Endothelial cell (in vitro differentiated cells): ENCODE results near the gene RCBTB2. TPM values are rescaled to one million over a fixed set of nuclear protein-coding genes. Genes with fewer than 3 reads are reported as not detected.
A peak's percentile ranks its signal among the peaks of the same experiment; 100 is the strongest.

Source experiments
- DNase-seq: peaks from one replicate; pipeline ENCODE4 v3.0.0; 2021; ENCODE audit warnings: low spot score
- H3K27ac Mint-ChIP-seq: one replicate; pipeline ENCODE4 v1.8.0; 2021; ENCODE audit warnings: mixed read lengths, inconsistent platforms; ENCODE audit not compliant: unreplicated experiment
- H3K27me3 Mint-ChIP-seq: one replicate; pipeline ENCODE4 v1.8.0; 2021; ENCODE audit warnings: mild to moderate bottlenecking, moderate library complexity, mixed read lengths, inconsistent platforms; ENCODE audit not compliant: unreplicated experiment
- H3K36me3 Mint-ChIP-seq: one replicate; pipeline ENCODE4 v1.8.0; 2021; ENCODE audit warnings: mild to moderate bottlenecking, low read depth, mixed read lengths, inconsistent platforms; ENCODE audit not compliant: unreplicated experiment
- H3K4me1 Mint-ChIP-seq: one replicate; pipeline ENCODE4 v1.8.0; 2021; ENCODE audit warnings: mild to moderate bottlenecking, mixed read lengths, inconsistent platforms; ENCODE audit not compliant: unreplicated experiment
- H3K4me3 Mint-ChIP-seq: one replicate; pipeline ENCODE4 v1.8.0; 2021; ENCODE audit warnings: mild to moderate bottlenecking, mixed read lengths, inconsistent platforms; ENCODE audit not compliant: unreplicated experiment
- H3K9me3 Mint-ChIP-seq: one replicate; pipeline ENCODE4 v1.8.0; 2021; ENCODE audit warnings: mixed read lengths, inconsistent platforms; ENCODE audit not compliant: unreplicated experiment
- CTCF ChIP-seq: fragments of 200-600 bp; sonication (generic); IDR thresholded peaks from one replicate; pipeline ENCODE4 v1.5.0; 2021; ENCODE audit warnings: antibody characterized with exemption; ENCODE audit not compliant: unreplicated experiment
- total RNA-seq: library from RNA; stranded (reverse); fragmentation: NEBNext Ultra II Directional; extraction: Animal tissue kit (Norgen Biotek cat#: 25700); gene quantifications from one replicate; pipeline ENCODE4 v1.2.1, GENCODE V29; 2021; ENCODE audit not compliant: unreplicated experiment

The RCBTB2 gene
- total RNA-seq, 1 donor from 2014 or later: 71.0 TPM

- H3K36me3 Mint-ChIP-seq: peaks cover 32% of the 10 kb centered on the region
- H3K4me1 Mint-ChIP-seq: peaks cover 20% of the 10 kb centered on the region
- no peak for TF ChIP-seq CTCF
- peak overlapping the region; percentile 82 for H3K27ac Mint-ChIP-seq
- DNase-seq: no peak
- H3K4me3 Mint-ChIP-seq: peak overlapping the region; percentile 76
- H3K9me3 Mint-ChIP-seq: no peaks in the 10 kb centered on the region
- H3K27me3 Mint-ChIP-seq: peaks cover 4% of the 10 kb centered on the region
Measured at GRCh38 chr13:48496271-48497161, 36.4 kb downstream of the RCBTB2 start.

GRCh38 chr13:48494874-48495273 is 38.0 kb downstream of the RCBTB2 start:
- H3K27me3 Mint-ChIP-seq: peaks cover 4% of the 10 kb centered on the region
- no peak for DNase-seq
- TF ChIP-seq CTCF: no peak

GRCh38 chr13:48493851-48494250 is 39.0 kb downstream of the RCBTB2 start:
- no peak for DNase-seq
- peaks cover 17% of the 10 kb centered on the region for H3K4me1 Mint-ChIP-seq

More at GRCh38 chr13:48494874-48495273, 38.0 kb downstream of the RCBTB2 start:
- peaks cover 21% of the 10 kb centered on the region for H3K4me1 Mint-ChIP-seq
- H3K36me3 Mint-ChIP-seq: peaks cover 26% of the 10 kb centered on the region
- peak overlapping the region; percentile 91 for H3K27ac Mint-ChIP-seq
- H3K9me3 Mint-ChIP-seq: no peaks in the 10 kb centered on the region
- no peak overlapping the region for H3K4me3 Mint-ChIP-seq

GRCh38 chr13:48493066-48493765 is 39.7 kb downstream of the RCBTB2 start:
- Mint-ChIP-seq H3K4me1 (peaks cover 17% of the 10 kb centered on the region), H3K27ac (no peak overlapping the region), H3K9me3 (no peaks in the 10 kb centered on the region), H3K27me3 (peaks cover 3% of the 10 kb centered on the region), H3K36me3 (peaks cover 27% of the 10 kb centered on the region), H3K4me3 (no peak overlapping the region)
- DNase-seq: no peak
- no peak for TF ChIP-seq CTCF

More at GRCh38 chr13:48493851-48494250, 39.0 kb downstream of the RCBTB2 start:
- H3K27me3 Mint-ChIP-seq: peaks cover 3% of the 10 kb centered on the region
- H3K4me3 Mint-ChIP-seq: no peak overlapping the region
- peaks cover 25% of the 10 kb centered on the region for H3K36me3 Mint-ChIP-seq
- no peak for TF ChIP-seq CTCF
- H3K27ac Mint-ChIP-seq: no peak overlapping the region
- no peaks in the 10 kb centered on the region for H3K9me3 Mint-ChIP-seq
